ENCODE measurements around the gene ZNF14. TPM values are rescaled to one million over a fixed set of nuclear protein-coding genes. Genes with fewer than 3 reads are reported as not detected.

ZNF14 gene
- total and polyA plus RNA-seq, 9 of the 15 experiments (the other 6 are each of a cell fraction or from before 2014, with no cell fraction given): 1.9 to 7.0 (median 4.0) TPM

- intact Hi-C loops (cut with micrococcal nuclease): no loop called here
- H3K79me2 ChIP-seq (ENCODE audit: control insufficient read depth, insufficient read depth, low read length): no peaks in the 10 kb centered on the region; the same call in 2 of the 3 replicates
- H3K9me1 ChIP-seq (ENCODE audit: control insufficient read depth, insufficient read depth, low read length): no peaks in the 10 kb centered on the region
- no peak overlapping the region for H3K4me2 ChIP-seq (ENCODE audit: insufficient read depth, low read length)
- no peaks in the 10 kb centered on the region for H3K4me1 ChIP-seq (replicated peaks in 1 of 2; ENCODE audit: control insufficient read depth in 2 of 2, insufficient read depth in 2 of 2, low read length in 2 of 2)
- WGBS (ENCODE audit: insufficient coverage, low coverage, missing lambda C conversion rate): 78% methylated on average over 14 of the region's 14 CpGs
- peaks cover 38% of the 10 kb centered on the region for H3K9me3 ChIP-seq (replicated peaks; ENCODE audit: control insufficient read depth, insufficient read depth, low read depth, low read length)
- DNase-seq (ENCODE audit: extremely low read depth in 1 of 4, low spot score in 3 of 4): no peak
- ChIA-PET CTCF (ENCODE audit: low intra/inter-chr PET ratio) (interaction anchor here (0.7 kb wide), 1 partner anchor 1109 kb away, joined by 3 read pairs; no protein-coding TSS in a partner anchor), POLR2A (interaction anchor here (0.7 kb wide), 1 partner anchor 52 kb away, joined by 3 read pairs; no protein-coding TSS in a partner anchor)
- BruUV-seq (replicated peaks): no TSS peak
- H3K27ac ChIP-seq (ENCODE audit: extremely low read depth, low read depth, low read length): no peak overlapping the region
- peaks cover 30% of the 10 kb centered on the region for H3K36me3 ChIP-seq (ENCODE audit: control insufficient read depth, insufficient read depth, low read length)
- ATAC-seq: no peak
- no peak for FAIRE-seq
- TF ChIP-seq CHD4 (IDR thresholded peaks at IDR 0.05; ENCODE audit: insufficient read depth, insufficient replicate concordance, low read depth, low read length, poor library complexity, severe bottlenecking) (no peak), RBM25 (IDR thresholded peaks at IDR 0.05; ENCODE audit: low read depth, low read length, severe bottlenecking) (peak; percentile 57), ZNF75A (CRISPR knock-in tag; IDR thresholded peaks at IDR 0.05) (peak; percentile 93), ZEB2 (IDR thresholded peaks at IDR 0.05) (no peak), MAFF (IDR thresholded peaks at IDR 0.05; ENCODE audit: low read length) (no peak), XRCC3 (IDR thresholded peaks at IDR 0.05) (0 out of 2 replicates have a peak, but pooled peaks have one; percentile 15), CBFA2T3 (IDR thresholded peaks at IDR 0.05) (no peak), CBX3 (IDR thresholded peaks at IDR 0.05; ENCODE audit: borderline replicate concordance in 1 of 2, low read length in 2 of 2) (peak in 1 of 2 experiments; percentile 22; a peak in 1 of 3 replicates), ZNF280A (IDR thresholded peaks at IDR 0.05; ENCODE audit: low read depth, partially characterized antibody) (peak; percentile 14), ELF4 (CRISPR knock-in tag; IDR thresholded peaks at IDR 0.05) (no peak), ZHX1 (conservative IDR thresholded peaks at IDR 0.05; ENCODE audit: low read length) (no peak), ZNF274 (IDR thresholded peaks at IDR 0.05; ENCODE audit: borderline replicate concordance, low read depth, low read length) (peak; percentile 91), POLR2B (IDR thresholded peaks at IDR 0.05; ENCODE audit: low read depth, partially characterized antibody) (peak; percentile 14), ATF3 (IDR thresholded peaks at IDR 0.05) (no peak), ATF3 (CRISPR knock-in tag; conservative IDR thresholded peaks at IDR 0.05) (no peak)
- H3K27me3 ChIP-seq (ENCODE audit: control insufficient read depth in 2 of 2, insufficient read depth in 2 of 2, low read length in 2 of 2): no peaks in the 10 kb centered on the region
- no peaks in the 10 kb centered on the region for H4K20me1 ChIP-seq (replicated peaks; ENCODE audit: control insufficient read depth, insufficient read depth, low read length)
- H3K4me3 ChIP-seq: no peak overlapping the region
- in situ Hi-C loops (cut with MboI): no loop called here
- no peak overlapping the region for H3K9ac ChIP-seq (ENCODE audit: insufficient read depth in 1 of 2, low read depth in 2 of 2, low read length in 2 of 2)
- H2AFZ ChIP-seq (ENCODE audit: low read depth, low read length): no peak overlapping the region
These were observed 21.5 kb downstream of the ZNF14 start for GRCh38 chr19:19711306-19711933.

All from K562 (cell line).